Ramos (cell line): ENCODE measurements around the gene SMYD5.
"Not testable (repeated sequence)": the region's sequence is repeated elsewhere in the genome, so short reads cannot be mapped to it uniquely, and the experiment has no call there.

Experiments
- in situ Hi-C: fragments of 300-500 bp; cut with MboI; formaldehyde crosslinking; loops from one replicate; pipeline ENCODE4 v1.14.3; 2022; ENCODE audit warnings: low sequenced_read_pairs; ENCODE audit not compliant: unreplicated experiment

The SMYD5 gene

GRCh38 chr2:73255907-73256617 lies 42.0 kb downstream of the SMYD5 start:
- in situ Hi-C loops: no loop called here

GRCh38 chr2:73256618-73256922 lies 42.5 kb downstream of the SMYD5 start:
- in situ Hi-C loops: no loop called here

- in situ Hi-C loops: no loop called here
Observed at GRCh38 chr2:73257021-73257420, 43.0 kb downstream of the SMYD5 start.

GRCh38 chr2:73257425-73258125 lies 43.5 kb downstream of the SMYD5 start:
- in situ Hi-C loops: no loop called here

GRCh38 chr2:73258186-73258912 lies 44.3 kb downstream of the SMYD5 start:
- in situ Hi-C loops: no loop called here

- in situ Hi-C loops: no loop called here
Observed at GRCh38 chr2:73258913-73259215, 44.8 kb downstream of the SMYD5 start.

- in situ Hi-C loops: no loop called here
Observed at GRCh38 chr2:73259276-73259675, 45.2 kb downstream of the SMYD5 start.

GRCh38 chr2:73259704-73260337 lies 45.8 kb downstream of the SMYD5 start:
- in situ Hi-C loops: no loop called here

- in situ Hi-C loops: no loop called here
Observed at GRCh38 chr2:73260338-73260984, 46.4 kb downstream of the SMYD5 start.

GRCh38 chr2:73262108-73262651 lies 48.1 kb downstream of the SMYD5 start:
- in situ Hi-C loops: no loop called here

- in situ Hi-C loops: not testable (repeated sequence)
Observed at GRCh38 chr2:73262691-73263429, 48.8 kb downstream of the SMYD5 start.

- in situ Hi-C loops: no loop called here
Observed at GRCh38 chr2:73263540-73264331, 49.7 kb downstream of the SMYD5 start.

- in situ Hi-C loops: no loop called here
Observed at GRCh38 chr2:73264332-73264606, 50.2 kb downstream of the SMYD5 start.

GRCh38 chr2:73264783-73265182 lies 50.7 kb downstream of the SMYD5 start:
- in situ Hi-C loops: no loop called here

GRCh38 chr2:73265298-73266060 lies 51.4 kb downstream of the SMYD5 start:
- in situ Hi-C loops: no loop called here

GRCh38 chr2:73266061-73266901 lies 52.2 kb downstream of the SMYD5 start:
- in situ Hi-C loops: no loop called here

GRCh38 chr2:73267008-73267407 lies 53.0 kb downstream of the SMYD5 start:
- in situ Hi-C loops: no loop called here
